Measurements from ENCODE around the gene ANKRD11.

Gene ANKRD11

DNA sequence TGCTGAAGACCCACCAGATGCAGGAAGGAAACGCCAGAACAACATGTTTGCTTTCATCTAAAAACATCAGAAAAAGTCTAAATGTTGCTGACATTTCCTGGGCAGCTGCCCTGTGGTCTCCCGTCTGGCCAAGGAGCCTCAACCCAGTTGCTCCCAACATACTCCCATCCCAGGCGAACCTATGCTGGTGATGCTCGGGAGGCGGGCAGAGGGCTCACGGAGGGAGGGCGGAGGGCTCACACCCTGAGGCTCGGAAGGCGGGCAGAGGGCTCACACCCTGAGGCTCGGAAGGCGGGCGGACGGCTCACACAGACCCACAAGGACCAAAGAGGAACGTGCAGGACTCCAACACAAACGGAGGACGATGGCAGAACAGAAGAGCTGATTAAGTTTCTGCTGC lies 135.4 kb downstream of the ANKRD11 start:
- no CpG with 5 or more reads among the region's 16 CpGs for WGBS (ENCODE audit: extremely low coverage, insufficient coverage, insufficient read length)
- no peak overlapping the region for H4K91ac ChIP-seq (ENCODE audit: low read depth, low read length)

DNA sequence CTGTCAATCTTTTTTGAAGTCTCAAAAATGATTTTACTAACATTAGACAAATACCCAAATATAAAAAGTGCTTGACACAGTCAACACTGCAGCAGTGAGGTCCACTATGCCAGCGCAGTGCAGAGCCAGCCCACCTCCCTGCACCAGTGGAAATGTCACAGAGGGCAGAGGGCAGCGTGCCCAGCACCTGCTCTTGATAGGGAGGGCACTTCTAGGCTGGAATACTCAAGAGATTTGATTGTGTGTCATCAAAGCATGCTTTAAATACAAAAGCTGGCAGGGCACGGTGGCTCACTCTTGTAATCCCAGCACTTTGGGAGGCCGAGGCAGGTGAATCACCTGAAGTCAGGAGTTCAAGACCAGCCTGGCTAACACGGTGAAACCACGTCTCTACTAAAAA lies 136.0 kb downstream of the ANKRD11 start:
- Histone ChIP-seq H3K4me3 (ENCODE audit: low read depth, low read length) (no peak overlapping the region), H3K4me1 (ENCODE audit: control insufficient read depth in 1 of 2, insufficient read depth in 2 of 2, low read length in 2 of 2) (peaks cover 11 to 19% of the 10 kb centered on the region in 2 experiments), H3K14ac (ENCODE audit: low read length) (no peak overlapping the region), H4K8ac (ENCODE audit: low read depth, low read length) (no peak overlapping the region), H2BK5ac (ENCODE audit: low read depth, low read length, poor library complexity) (no peak overlapping the region), H3K18ac (ENCODE audit: low read length) (no peak overlapping the region), H3K27me3 (ENCODE audit: insufficient read depth, low read length) (no peaks in the 10 kb centered on the region), H3K9me3 (ENCODE audit: insufficient read depth, low read depth, low read length) (peaks cover 1% of the 10 kb centered on the region), H3K79me1 (ENCODE audit: low read length) (no peaks in the 10 kb centered on the region), H3K9ac (ENCODE audit: low read length) (no peak overlapping the region), H4K91ac (ENCODE audit: low read depth, low read length) (no peak overlapping the region), H3K4ac (ENCODE audit: low read depth, low read length) (no peak overlapping the region), H3K36me3 (ENCODE audit: control insufficient read depth in 1 of 2, insufficient read depth in 2 of 2, low read length in 2 of 2) (peaks cover 10 to 13% of the 10 kb centered on the region in 2 experiments), H2BK120ac (ENCODE audit: insufficient read depth, low read length, poor library complexity) (no peak overlapping the region), H2AK5ac (ENCODE audit: low read length) (no peak overlapping the region), H3K23ac (ENCODE audit: low read length) (no peak overlapping the region), H4K12ac (ENCODE audit: low read depth, low read length) (no peak overlapping the region), H2AFZ (ENCODE audit: insufficient read depth, low read length, poor library complexity) (no peak overlapping the region), H2BK12ac (ENCODE audit: low read length) (no peak overlapping the region), H3K79me2 (ENCODE audit: control insufficient read depth, insufficient read depth, low read length, poor library complexity) (peaks cover 28% of the 10 kb centered on the region), H3K4me2 (ENCODE audit: low read length) (no peak overlapping the region), H3K27ac (ENCODE audit: low read depth, low read length) (no peak overlapping the region)
- no CpG with 5 or more reads among the region's 6 CpGs for WGBS (ENCODE audit: extremely low coverage, insufficient coverage, insufficient read length)
- DNase-seq, result no peak

More for the DNA sequence above, 135.4 kb downstream of the ANKRD11 start:
- no peak overlapping the region for H3K18ac ChIP-seq (ENCODE audit: low read length)
- peak overlapping the region; percentile 80 for H3K4ac ChIP-seq (ENCODE audit: low read depth, low read length)
- H2AK5ac ChIP-seq (ENCODE audit: low read length), result no peak overlapping the region
- no peak overlapping the region for H2BK120ac ChIP-seq (ENCODE audit: insufficient read depth, low read length, poor library complexity)
- no peak overlapping the region for H2BK12ac ChIP-seq (ENCODE audit: low read length)
- peaks cover 11 to 19% of the 10 kb centered on the region in 2 experiments for H3K4me1 ChIP-seq (ENCODE audit: control insufficient read depth in 1 of 2, insufficient read depth in 2 of 2, low read length in 2 of 2)
- H4K8ac ChIP-seq (ENCODE audit: low read depth, low read length), result no peak overlapping the region
- H3K27ac ChIP-seq (ENCODE audit: low read depth, low read length), result no peak overlapping the region
- no peaks in the 10 kb centered on the region for H3K27me3 ChIP-seq (ENCODE audit: insufficient read depth, low read length)
- H3K9me3 ChIP-seq (ENCODE audit: insufficient read depth, low read depth, low read length), result peaks cover 1% of the 10 kb centered on the region
- H3K79me1 ChIP-seq (ENCODE audit: low read length), result no peaks in the 10 kb centered on the region
- no peak overlapping the region for H3K4me3 ChIP-seq (ENCODE audit: low read depth, low read length)
- H3K23ac ChIP-seq (ENCODE audit: low read length), result no peak overlapping the region
- H4K12ac ChIP-seq (ENCODE audit: low read depth, low read length), result no peak overlapping the region
- peaks cover 10 to 14% of the 10 kb centered on the region in 2 experiments for H3K36me3 ChIP-seq (ENCODE audit: control insufficient read depth in 1 of 2, insufficient read depth in 2 of 2, low read length in 2 of 2)
- H2AFZ ChIP-seq (ENCODE audit: insufficient read depth, low read length, poor library complexity), result no peak overlapping the region
- no peak for DNase-seq
- no peak overlapping the region for H3K4me2 ChIP-seq (ENCODE audit: low read length)
- peaks cover 28% of the 10 kb centered on the region for H3K79me2 ChIP-seq (ENCODE audit: control insufficient read depth, insufficient read depth, low read length, poor library complexity)
- H3K9ac ChIP-seq (ENCODE audit: low read length), result no peak overlapping the region
- H2BK5ac ChIP-seq (ENCODE audit: low read depth, low read length, poor library complexity), result no peak overlapping the region
- H3K14ac ChIP-seq (ENCODE audit: low read length), result no peak overlapping the region

- Histone ChIP-seq H2BK120ac (ENCODE audit: insufficient read depth, low read length, poor library complexity) (no peak overlapping the region), H3K9ac (ENCODE audit: low read length) (no peak overlapping the region), H3K4me2 (ENCODE audit: low read length) (no peak overlapping the region), H2BK5ac (ENCODE audit: low read depth, low read length, poor library complexity) (no peak overlapping the region), H2AFZ (ENCODE audit: insufficient read depth, low read length, poor library complexity) (no peak overlapping the region), H3K36me3 (ENCODE audit: control insufficient read depth in 1 of 2, insufficient read depth in 2 of 2, low read length in 2 of 2) (peaks cover 10 to 11% of the 10 kb centered on the region in 2 experiments), H3K79me2 (ENCODE audit: control insufficient read depth, insufficient read depth, low read length, poor library complexity) (peaks cover 25% of the 10 kb centered on the region), H3K18ac (ENCODE audit: low read length) (no peak overlapping the region), H3K79me1 (ENCODE audit: low read length) (no peaks in the 10 kb centered on the region), H3K27ac (ENCODE audit: low read depth, low read length) (no peak overlapping the region), H3K23ac (ENCODE audit: low read length) (no peak overlapping the region), H3K9me3 (ENCODE audit: insufficient read depth, low read depth, low read length) (peaks cover 1% of the 10 kb centered on the region), H2BK12ac (ENCODE audit: low read length) (no peak overlapping the region), H4K91ac (ENCODE audit: low read depth, low read length) (no peak overlapping the region), H3K14ac (ENCODE audit: low read length) (no peak overlapping the region), H2AK5ac (ENCODE audit: low read length) (no peak overlapping the region), H3K4me1 (ENCODE audit: control insufficient read depth in 1 of 2, insufficient read depth in 2 of 2, low read length in 2 of 2) (peaks cover 11 to 17% of the 10 kb centered on the region in 2 experiments), H3K4me3 (ENCODE audit: low read depth, low read length) (no peak overlapping the region), H3K4ac (ENCODE audit: low read depth, low read length) (peak overlapping the region; percentile 10), H4K12ac (ENCODE audit: low read depth, low read length) (no peak overlapping the region), H4K8ac (ENCODE audit: low read depth, low read length) (no peak overlapping the region), H3K27me3 (ENCODE audit: insufficient read depth, low read length) (no peaks in the 10 kb centered on the region)
- no CpG with 5 or more reads among the region's 13 CpGs for WGBS (ENCODE audit: extremely low coverage, insufficient coverage, insufficient read length)
- DNase-seq, result peak; percentile 51 to 57
Measured at GRCh38 chr16:89352091-89352681, 138.2 kb downstream of the ANKRD11 start.

DNA sequence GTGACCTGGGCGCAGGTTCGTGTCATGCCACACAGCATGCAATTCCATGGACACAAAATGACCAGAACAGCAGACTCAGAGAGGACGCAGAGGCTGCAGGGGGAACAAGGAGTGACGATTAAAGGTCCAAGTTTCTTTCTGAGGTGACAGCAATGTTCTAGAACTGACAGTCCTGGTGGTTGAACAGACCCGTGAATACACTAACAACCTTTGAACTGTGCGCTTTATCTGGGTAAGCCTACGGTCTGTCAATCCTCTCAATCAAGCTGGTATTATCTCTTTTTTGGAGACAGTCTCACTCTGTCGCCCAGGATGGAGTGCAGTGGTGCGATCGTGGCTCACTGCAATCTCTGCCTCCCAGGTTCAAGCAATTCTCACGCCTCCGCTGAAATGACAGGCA lies 138.7 kb downstream of the ANKRD11 start:
- H2BK12ac ChIP-seq (ENCODE audit: low read length), result no peak overlapping the region
- no peak overlapping the region for H3K14ac ChIP-seq (ENCODE audit: low read length)
- peaks cover 7 to 11% of the 10 kb centered on the region in 2 experiments for H3K36me3 ChIP-seq (ENCODE audit: control insufficient read depth in 1 of 2, insufficient read depth in 2 of 2, low read length in 2 of 2)
- H4K91ac ChIP-seq (ENCODE audit: low read depth, low read length), result no peak overlapping the region
- peaks cover 3% of the 10 kb centered on the region for H3K9me3 ChIP-seq (ENCODE audit: insufficient read depth, low read depth, low read length)
- no peak overlapping the region for H3K4me2 ChIP-seq (ENCODE audit: low read length)
- no peak overlapping the region for H4K8ac ChIP-seq (ENCODE audit: low read depth, low read length)
- no peak overlapping the region for H3K23ac ChIP-seq (ENCODE audit: low read length)
- H3K27ac ChIP-seq (ENCODE audit: low read depth, low read length), result no peak overlapping the region
- no peaks in the 10 kb centered on the region for H3K79me1 ChIP-seq (ENCODE audit: low read length)
- no peak overlapping the region for H2AK5ac ChIP-seq (ENCODE audit: low read length)
- WGBS (ENCODE audit: extremely low coverage, insufficient coverage, insufficient read length), result no CpG with 5 or more reads among the region's 12 CpGs
- no peak overlapping the region for H3K9ac ChIP-seq (ENCODE audit: low read length)
- H3K18ac ChIP-seq (ENCODE audit: low read length), result no peak overlapping the region
- no peak overlapping the region for H2BK120ac ChIP-seq (ENCODE audit: insufficient read depth, low read length, poor library complexity)
- H3K4me3 ChIP-seq (ENCODE audit: low read depth, low read length), result peak overlapping the region; percentile 42
- H3K27me3 ChIP-seq (ENCODE audit: insufficient read depth, low read length), result no peaks in the 10 kb centered on the region
- H2BK5ac ChIP-seq (ENCODE audit: low read depth, low read length, poor library complexity), result no peak overlapping the region
- H3K4me1 ChIP-seq (ENCODE audit: control insufficient read depth in 1 of 2, insufficient read depth in 2 of 2, low read length in 2 of 2), result peaks cover 11 to 17% of the 10 kb centered on the region in 2 experiments
- peaks cover 20% of the 10 kb centered on the region for H3K79me2 ChIP-seq (ENCODE audit: control insufficient read depth, insufficient read depth, low read length, poor library complexity)
- H2AFZ ChIP-seq (ENCODE audit: insufficient read depth, low read length, poor library complexity), result no peak overlapping the region
- H3K4ac ChIP-seq (ENCODE audit: low read depth, low read length), result peak overlapping the region; percentile 61
- no peak overlapping the region for H4K12ac ChIP-seq (ENCODE audit: low read depth, low read length)
- no peak for DNase-seq

All from trophoblast cell (in vitro differentiated cells and primary cell).